SU-DHL-6 (cell line): ENCODE measurements around the gene CYLC1.

Experiments
- CTCF ChIP-seq: fragments of 200-600 bp; sonication (generic); IDR thresholded peaks from one replicate; pipeline ENCODE4 v1.5.1; 2017; ENCODE audit warnings: antibody characterized with exemption, mild to moderate bottlenecking, low read length, moderate library complexity; ENCODE audit not compliant: insufficient read depth, poor library complexity, severe bottlenecking
- EZH2phosphoT487 ChIP-seq: fragments of 200-600 bp; sonication (generic), shearing (Covaris generic); conservative IDR thresholded peaks from 2 replicates; pipeline ENCODE4 v1.6.1; 2018; ENCODE audit warnings: mild to moderate bottlenecking, antibody characterized with exemption, low read length, moderate library complexity, mixed read lengths

- TF ChIP-seq CTCF (no peak), EZH2phosphoT487 (no peak)
Observed at GRCh38 chrX:83906921-83907320, 46.0 kb downstream of the CYLC1 start.
